ENCODE results near the gene SLCO2B1.

- no peak for TF ChIP-seq POLR2A (IDR thresholded peaks at IDR 0.05)
- TF ChIP-seq, protein P1, sequence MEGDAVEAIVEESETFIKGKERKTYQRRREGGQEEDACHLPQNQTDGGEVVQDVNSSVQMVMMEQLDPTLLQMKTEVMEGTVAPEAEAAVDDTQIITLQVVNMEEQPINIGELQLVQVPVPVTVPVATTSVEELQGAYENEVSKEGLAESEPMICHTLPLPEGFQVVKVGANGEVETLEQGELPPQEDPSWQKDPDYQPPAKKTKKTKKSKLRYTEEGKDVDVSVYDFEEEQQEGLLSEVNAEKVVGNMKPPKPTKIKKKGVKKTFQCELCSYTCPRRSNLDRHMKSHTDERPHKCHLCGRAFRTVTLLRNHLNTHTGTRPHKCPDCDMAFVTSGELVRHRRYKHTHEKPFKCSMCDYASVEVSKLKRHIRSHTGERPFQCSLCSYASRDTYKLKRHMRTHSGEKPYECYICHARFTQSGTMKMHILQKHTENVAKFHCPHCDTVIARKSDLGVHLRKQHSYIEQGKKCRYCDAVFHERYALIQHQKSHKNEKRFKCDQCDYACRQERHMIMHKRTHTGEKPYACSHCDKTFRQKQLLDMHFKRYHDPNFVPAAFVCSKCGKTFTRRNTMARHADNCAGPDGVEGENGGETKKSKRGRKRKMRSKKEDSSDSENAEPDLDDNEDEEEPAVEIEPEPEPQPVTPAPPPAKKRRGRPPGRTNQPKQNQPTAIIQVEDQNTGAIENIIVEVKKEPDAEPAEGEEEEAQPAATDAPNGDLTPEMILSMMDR (IDR thresholded peaks at IDR 0.05), result no peak
Measured at GRCh38 chr11:75166791-75167190, 15.9 kb downstream of the SLCO2B1 start.
